Gastroesophageal sphincter (tissue), 4 donors: ENCODE data around the gene SHH. TPM values are rescaled to one million over a fixed set of nuclear protein-coding genes. Genes with fewer than 3 reads are reported as not detected.
"Not testable (repeated sequence)": the region's sequence is repeated elsewhere in the genome, so short reads cannot be mapped to it uniquely, and the experiment has no call there.

Experiments used
- ATAC-seq: fragments of 150-250 bp; one replicate; pipeline ENCODE4 v1.9.1; 2016; ENCODE audit warnings: mild to moderate bottlenecking, moderate library complexity
- H3K27ac ChIP-seq, 4 donors: fragments of 200-600 bp; sonication (generic) in 3 of 4; 1 replicate in 3 of 4; 2 replicates in 1 of 4; pipeline ENCODE4 v1.5.1; 2016 to 2019
- H3K27me3 ChIP-seq: fragments of 200-600 bp; sonication (generic); one replicate; pipeline ENCODE4 v1.5.1; 2019
- H3K36me3 ChIP-seq, 2 donors: fragments of 200-600 bp; sonication (generic); one replicate each; pipeline ENCODE4 v1.5.1; 2019; ENCODE audit warnings: control low read depth in 1 of 2
- H3K4me1 ChIP-seq, 3 donors: fragments of 200-600 bp; sonication (generic); 1 replicate in 2 of 3; 2 replicates in 1 of 3; pipeline ENCODE4 v1.5.1; 2016 to 2019; ENCODE audit warnings: control low read depth in 2 of 3
- H3K4me3 ChIP-seq, 2 donors: fragments of 200-600 bp; sonication (generic); one replicate each; pipeline ENCODE4 v1.5.1; 2019; ENCODE audit warnings: mild to moderate bottlenecking in 1 of 2, moderate library complexity in 1 of 2
- H3K9me3 ChIP-seq, 3 donors: fragments of 200-600 bp; sonication (generic); one replicate each; pipeline ENCODE4 v1.5.1; 2017 to 2019; ENCODE audit warnings: control low read depth in 2 of 3
- EP300 ChIP-seq: sonication (generic); formaldehyde crosslinking; IDR thresholded peaks from one replicate; pipeline ENCODE4 v1.6.1; 2017; ENCODE audit warnings: antibody characterized with exemption, mild to moderate bottlenecking
- POLR2A ChIP-seq, 2 donors: fragments of 450-650 bp; IDR thresholded peaks; one replicate each; pipeline ENCODE4 v1.6.1; 2017; ENCODE audit warnings: antibody characterized with exemption in 2 of 2, mild to moderate bottlenecking in 2 of 2, moderate library complexity in 1 of 2
- POLR2AphosphoS5 ChIP-seq: sonication (generic); formaldehyde crosslinking; IDR thresholded peaks from one replicate; pipeline ENCODE4 v1.6.1; 2017; ENCODE audit warnings: antibody characterized with exemption
- WGBS, 2 donors: methylation state at CpG; one replicate each; pipeline ENCODE4 v1.1.5; 2018; ENCODE audit warnings: low coverage in 1 of 2; 5-methylcytosine and 5-hydroxymethylcytosine counted together
- total RNA-seq, 4 donors: library from RNA; depleted of rRNA; stranded (reverse); fragments of >200 nt; gene quantifications; one replicate each; pipeline ENCODE4 v1.1.0, GENCODE V29; 2016
- TF ChIP-seq, protein P1 (sequence below), 4 experiments: fragments of 200-600 bp in 2 of 4; fragments of 450-650 bp in 2 of 4; sonication (generic) in 1 of 4; IDR thresholded peaks; one replicate each; pipeline ENCODE4 v1.5.1; 2017 to 2019; ENCODE audit warnings: antibody characterized with exemption in 4 of 4, mild to moderate bottlenecking in 2 of 4, moderate library complexity in 2 of 4

The SHH gene
- total RNA-seq, 4 donors from 2014 or later: 0.08 TPM; not detected in 3

DNA sequence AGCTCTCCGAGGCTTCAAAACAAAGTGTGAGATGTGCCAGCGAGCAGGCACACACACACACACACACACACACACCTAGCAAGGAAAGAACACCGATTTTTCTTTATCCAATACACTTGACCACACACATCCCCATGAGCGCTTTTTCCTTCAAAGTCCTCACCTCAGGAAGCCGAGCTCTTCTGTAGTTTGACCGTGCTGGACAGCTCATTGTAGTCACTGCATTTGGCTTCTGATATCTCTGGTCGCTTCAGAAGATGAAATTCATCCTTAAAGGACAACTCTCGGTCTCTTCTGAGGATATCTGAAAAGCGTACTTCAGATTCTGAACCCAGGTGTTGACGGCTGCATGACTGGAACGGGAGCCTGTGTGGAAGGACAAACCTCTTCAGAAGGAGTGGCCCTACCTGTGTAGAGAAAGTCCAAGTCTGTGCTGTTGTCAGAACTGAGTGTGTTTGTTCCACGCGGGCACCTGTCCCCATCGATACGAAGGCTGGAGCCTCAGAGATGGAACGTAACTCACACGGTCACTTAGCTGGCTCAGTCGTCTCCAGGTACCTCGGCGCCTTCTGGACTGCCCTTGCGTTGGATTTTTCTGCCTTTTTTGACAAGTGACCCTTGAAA lies 28.1 kb upstream of the SHH start:
- H3K4me3 ChIP-seq: no peak overlapping the region
- H3K36me3 ChIP-seq: no peaks in the 10 kb centered on the region
- TF ChIP-seq POLR2A (IDR thresholded peaks at IDR 0.05): no peak
- no peak for TF ChIP-seq POLR2AphosphoS5
- TF ChIP-seq, protein P1, sequence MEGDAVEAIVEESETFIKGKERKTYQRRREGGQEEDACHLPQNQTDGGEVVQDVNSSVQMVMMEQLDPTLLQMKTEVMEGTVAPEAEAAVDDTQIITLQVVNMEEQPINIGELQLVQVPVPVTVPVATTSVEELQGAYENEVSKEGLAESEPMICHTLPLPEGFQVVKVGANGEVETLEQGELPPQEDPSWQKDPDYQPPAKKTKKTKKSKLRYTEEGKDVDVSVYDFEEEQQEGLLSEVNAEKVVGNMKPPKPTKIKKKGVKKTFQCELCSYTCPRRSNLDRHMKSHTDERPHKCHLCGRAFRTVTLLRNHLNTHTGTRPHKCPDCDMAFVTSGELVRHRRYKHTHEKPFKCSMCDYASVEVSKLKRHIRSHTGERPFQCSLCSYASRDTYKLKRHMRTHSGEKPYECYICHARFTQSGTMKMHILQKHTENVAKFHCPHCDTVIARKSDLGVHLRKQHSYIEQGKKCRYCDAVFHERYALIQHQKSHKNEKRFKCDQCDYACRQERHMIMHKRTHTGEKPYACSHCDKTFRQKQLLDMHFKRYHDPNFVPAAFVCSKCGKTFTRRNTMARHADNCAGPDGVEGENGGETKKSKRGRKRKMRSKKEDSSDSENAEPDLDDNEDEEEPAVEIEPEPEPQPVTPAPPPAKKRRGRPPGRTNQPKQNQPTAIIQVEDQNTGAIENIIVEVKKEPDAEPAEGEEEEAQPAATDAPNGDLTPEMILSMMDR (IDR thresholded peaks at IDR 0.05): no peak
- no peak for TF ChIP-seq EP300
- H3K4me1 ChIP-seq: no peaks in the 10 kb centered on the region
- no peak for ATAC-seq
- H3K27me3 ChIP-seq: peaks cover 62% of the 10 kb centered on the region
- H3K27ac ChIP-seq: no peak overlapping the region
- WGBS, 2 donors: 71 to 75% methylated on average over 9 to 21 of the region's 21 CpGs
- no peaks in the 10 kb centered on the region for H3K9me3 ChIP-seq

DNA sequence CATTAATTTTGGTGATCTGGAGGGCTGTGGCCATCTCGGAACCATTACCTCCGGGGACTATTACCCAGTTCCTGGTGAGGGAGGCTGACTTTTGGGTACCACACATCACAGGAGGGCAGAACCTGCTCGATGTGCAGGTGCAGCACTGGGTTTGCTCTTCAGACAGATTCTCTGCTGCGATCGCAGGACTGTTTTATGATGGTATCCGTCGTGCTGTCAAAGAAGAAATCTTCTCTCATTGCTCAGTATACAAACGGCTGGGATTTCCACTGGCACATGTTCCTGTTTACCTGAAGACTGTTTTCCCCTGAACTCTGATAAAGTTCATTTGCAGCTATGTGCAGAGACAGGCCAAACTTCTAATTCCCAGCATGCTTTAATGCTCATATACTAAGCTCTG lies 27.2 kb upstream of the SHH start:
- ATAC-seq: no peak
- H3K27me3 ChIP-seq: peaks cover 54% of the 10 kb centered on the region
- H3K36me3 ChIP-seq: no peaks in the 10 kb centered on the region
- no peak overlapping the region for H3K27ac ChIP-seq
- 61 to 71% methylated on average over 4 to 7 of the region's 8 CpGs for WGBS, 2 donors
- H3K4me3 ChIP-seq: no peak overlapping the region
- H3K9me3 ChIP-seq: no peaks in the 10 kb centered on the region
- no peaks in the 10 kb centered on the region for H3K4me1 ChIP-seq
- TF ChIP-seq POLR2A (IDR thresholded peaks at IDR 0.05) (no peak), POLR2AphosphoS5 (no peak), EP300 (no peak)
- TF ChIP-seq, protein P1 (IDR thresholded peaks at IDR 0.05): no peak

DNA sequence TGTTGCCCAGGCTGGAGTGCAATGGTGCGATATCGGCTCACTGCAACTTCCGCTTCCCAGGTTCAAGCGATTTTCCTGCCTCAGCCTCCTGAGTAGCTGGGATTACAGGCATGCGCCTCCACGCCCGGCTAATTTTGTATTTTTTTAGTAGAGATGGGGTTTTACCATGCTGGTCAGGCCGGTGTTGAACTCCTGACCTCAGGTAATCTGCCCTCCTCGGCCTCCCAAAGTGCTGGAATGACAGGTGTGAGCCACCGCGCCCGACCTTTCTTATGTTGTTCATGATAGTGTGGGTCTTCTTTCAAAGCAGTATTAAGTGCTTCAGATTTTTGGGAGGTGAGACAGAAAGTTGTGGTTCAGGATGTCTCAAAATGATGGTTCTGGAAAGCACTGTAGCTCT lies 26.0 kb upstream of the SHH start:
- ATAC-seq, H3K4me3 ChIP-seq, H3K27ac ChIP-seq, H3K4me1 ChIP-seq, H3K9me3 ChIP-seq, H3K36me3 ChIP-seq: not testable (repeated sequence)
- H3K27me3 ChIP-seq: peaks cover 51% of the 10 kb centered on the region
- WGBS, 2 donors: 87 to 100% methylated on average over 3 to 11 of the region's 12 CpGs

DNA sequence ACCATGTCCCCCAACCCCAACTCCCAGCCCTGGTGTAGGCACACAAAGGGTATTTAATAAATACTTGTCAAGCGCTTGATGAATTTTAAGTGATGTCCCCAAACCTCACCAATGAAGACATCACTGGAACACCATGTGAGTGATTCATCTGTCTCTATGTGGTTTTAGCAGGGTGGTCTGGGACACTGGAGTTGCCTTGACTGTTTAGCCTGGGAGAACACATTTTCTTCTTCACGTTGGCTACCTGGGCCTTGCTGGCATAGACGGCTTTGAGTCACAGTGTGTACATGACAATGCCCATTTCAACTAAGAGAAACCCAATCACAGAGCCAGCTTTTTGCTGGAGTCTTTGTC lies 24.8 kb upstream of the SHH start:
- WGBS, 2 donors: 44 to 81% methylated on average over 2 to 3 of the region's 3 CpGs
- H3K27ac ChIP-seq: no peak overlapping the region
- no peak for TF ChIP-seq POLR2A (IDR thresholded peaks at IDR 0.05)
- no peak for TF ChIP-seq POLR2AphosphoS5
- TF ChIP-seq, protein P1 (IDR thresholded peaks at IDR 0.05): no peak
- no peak for TF ChIP-seq EP300
- H3K36me3 ChIP-seq: no peaks in the 10 kb centered on the region
- H3K9me3 ChIP-seq: no peaks in the 10 kb centered on the region
- no peak for ATAC-seq
- H3K27me3 ChIP-seq: peaks cover 46% of the 10 kb centered on the region
- no peak overlapping the region for H3K4me3 ChIP-seq
- H3K4me1 ChIP-seq: no peaks in the 10 kb centered on the region

DNA sequence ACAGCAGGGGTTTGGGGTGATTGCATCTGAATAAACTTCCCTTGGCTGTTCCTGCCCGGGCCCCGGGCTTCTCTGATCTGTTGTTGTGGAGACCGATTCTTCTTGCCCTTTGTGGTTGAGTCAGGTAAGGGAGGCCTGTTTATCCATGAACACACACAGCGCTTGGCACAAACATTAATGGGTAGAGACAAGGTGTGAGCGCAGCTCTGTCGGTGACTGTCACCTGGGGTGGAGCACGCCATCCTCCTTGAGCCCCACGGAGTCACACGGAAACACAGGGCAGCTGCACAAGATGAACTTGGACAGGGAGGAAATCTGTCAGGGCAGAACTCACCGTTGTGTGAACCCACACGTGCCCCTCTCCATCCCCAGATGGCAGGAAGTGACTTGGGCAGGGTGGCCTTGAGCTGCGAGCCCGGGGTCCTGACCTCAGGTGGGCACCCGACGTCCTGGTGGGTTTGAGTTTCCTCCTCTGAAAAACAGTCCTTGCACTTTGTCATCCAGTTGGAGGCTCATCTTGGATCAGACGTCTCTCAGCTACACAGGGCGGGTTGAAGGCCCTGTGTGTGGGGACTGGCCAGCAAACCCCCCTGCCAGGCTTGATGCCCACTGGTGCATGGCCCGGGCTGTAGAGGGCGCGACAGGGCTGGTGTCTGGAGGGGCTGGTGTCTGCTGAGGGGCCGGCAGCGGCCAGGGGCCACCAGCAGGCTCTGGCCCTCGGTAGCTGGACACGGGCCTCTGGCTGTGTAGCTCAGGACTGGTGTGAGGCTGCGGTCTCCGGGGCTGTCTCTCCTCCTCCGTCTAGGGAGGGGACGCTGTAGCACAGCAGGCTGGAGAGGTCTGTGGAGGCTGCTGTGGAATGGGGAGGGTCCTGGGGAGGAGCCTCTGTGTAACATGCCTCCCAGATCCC lies 24.2 kb upstream of the SHH start:
- ATAC-seq: no peak

More for the DNA sequence above, 24.2 kb upstream of the SHH start:
- no CpG with 5 or more reads among the region's 28 CpGs for WGBS, 2 donors
- no peaks in the 10 kb centered on the region for H3K4me1 ChIP-seq
- no peak overlapping the region for H3K4me3 ChIP-seq
- peaks cover 42% of the 10 kb centered on the region for H3K27me3 ChIP-seq
- no peaks in the 10 kb centered on the region for H3K9me3 ChIP-seq
- TF ChIP-seq POLR2A (IDR thresholded peaks at IDR 0.05) (no peak), EP300 (no peak), POLR2AphosphoS5 (no peak)
- TF ChIP-seq, protein P1 (IDR thresholded peaks at IDR 0.05): no peak
- H3K36me3 ChIP-seq: no peaks in the 10 kb centered on the region
- H3K27ac ChIP-seq: no peak overlapping the region
